ENCODE measurements around the gene LEFTY1.

The LEFTY1 gene

GRCh38 chr1:225847610-225848009 lies 41.3 kb downstream of the LEFTY1 start:
- DNase-seq (ENCODE audit: low read depth) = no peak
- no peak overlapping the region for H3K4me3 ChIP-seq (ENCODE audit: low read length)
- TF ChIP-seq, protein P1, sequence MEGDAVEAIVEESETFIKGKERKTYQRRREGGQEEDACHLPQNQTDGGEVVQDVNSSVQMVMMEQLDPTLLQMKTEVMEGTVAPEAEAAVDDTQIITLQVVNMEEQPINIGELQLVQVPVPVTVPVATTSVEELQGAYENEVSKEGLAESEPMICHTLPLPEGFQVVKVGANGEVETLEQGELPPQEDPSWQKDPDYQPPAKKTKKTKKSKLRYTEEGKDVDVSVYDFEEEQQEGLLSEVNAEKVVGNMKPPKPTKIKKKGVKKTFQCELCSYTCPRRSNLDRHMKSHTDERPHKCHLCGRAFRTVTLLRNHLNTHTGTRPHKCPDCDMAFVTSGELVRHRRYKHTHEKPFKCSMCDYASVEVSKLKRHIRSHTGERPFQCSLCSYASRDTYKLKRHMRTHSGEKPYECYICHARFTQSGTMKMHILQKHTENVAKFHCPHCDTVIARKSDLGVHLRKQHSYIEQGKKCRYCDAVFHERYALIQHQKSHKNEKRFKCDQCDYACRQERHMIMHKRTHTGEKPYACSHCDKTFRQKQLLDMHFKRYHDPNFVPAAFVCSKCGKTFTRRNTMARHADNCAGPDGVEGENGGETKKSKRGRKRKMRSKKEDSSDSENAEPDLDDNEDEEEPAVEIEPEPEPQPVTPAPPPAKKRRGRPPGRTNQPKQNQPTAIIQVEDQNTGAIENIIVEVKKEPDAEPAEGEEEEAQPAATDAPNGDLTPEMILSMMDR (conservative IDR thresholded peaks at IDR 0.05; ENCODE audit: low read length) = no peak

GRCh38 chr1:225846331-225847310 lies 42.3 kb downstream of the LEFTY1 start:
- H3K4me3 ChIP-seq (ENCODE audit: low read length) = no peak overlapping the region
- TF ChIP-seq, protein P1 (conservative IDR thresholded peaks at IDR 0.05; ENCODE audit: low read length) = no peak
- DNase-seq (ENCODE audit: low read depth) = no peak

DNA sequence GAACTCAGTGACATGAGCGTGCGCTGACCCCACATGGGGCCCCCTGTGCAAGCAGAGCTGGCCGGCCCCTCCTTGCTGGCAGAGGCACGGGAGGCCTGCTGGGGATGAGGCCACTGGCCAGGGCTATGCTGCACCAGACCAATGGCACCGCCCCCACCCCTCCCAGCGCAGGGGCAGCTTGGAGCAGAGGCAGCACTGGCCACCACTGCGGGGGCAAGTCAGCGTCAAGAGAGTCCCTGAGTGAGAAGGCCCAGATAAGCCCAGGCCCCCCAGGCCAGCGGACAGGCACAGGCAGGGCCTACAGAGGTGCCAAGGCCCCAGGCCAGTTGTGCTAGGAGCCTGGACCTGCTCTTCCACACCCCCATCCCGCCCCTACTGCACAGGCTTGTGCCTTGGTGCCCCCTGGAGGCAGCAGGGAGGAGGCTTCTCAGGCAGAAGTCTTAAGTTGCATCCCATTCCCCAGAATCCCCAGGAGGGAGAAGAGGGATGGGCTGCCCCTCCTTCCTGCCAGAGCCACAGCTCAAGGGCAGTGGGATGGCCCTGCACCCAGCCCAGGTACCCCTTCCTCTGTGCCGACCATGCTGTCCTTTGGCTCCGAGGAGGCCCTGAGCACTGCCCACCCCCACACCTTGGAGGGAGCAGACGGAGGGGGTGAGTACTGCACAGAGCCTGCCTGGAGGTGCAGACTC lies 43.2 kb downstream of the LEFTY1 start:
- peak; percentile 80 for DNase-seq (ENCODE audit: low read depth)
- TF ChIP-seq, protein P1 (conservative IDR thresholded peaks at IDR 0.05; ENCODE audit: low read length) = peak; percentile 81

DNA sequence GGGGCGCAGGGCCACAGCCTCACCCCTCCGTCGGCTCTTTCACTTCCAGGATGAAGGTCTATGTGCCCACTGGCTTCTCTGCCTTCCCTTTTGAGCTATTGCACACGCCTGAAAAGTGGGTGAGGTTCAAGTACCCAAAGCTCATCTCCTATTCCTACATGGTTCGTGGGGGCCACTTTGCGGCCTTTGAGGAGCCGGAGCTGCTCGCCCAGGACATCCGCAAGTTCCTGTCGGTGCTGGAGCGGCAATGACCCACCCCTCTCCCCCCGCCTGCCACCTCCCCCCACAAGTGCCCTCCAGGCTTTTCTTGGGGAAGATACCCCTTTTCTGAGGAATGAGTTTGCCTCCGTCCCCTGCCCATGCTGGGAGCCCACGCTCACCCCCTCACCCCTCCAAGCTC lies 43.8 kb downstream of the LEFTY1 start:
- TF ChIP-seq, protein P1 (conservative IDR thresholded peaks at IDR 0.05; ENCODE audit: low read length) = no peak
- no peak overlapping the region for H3K4me3 ChIP-seq (ENCODE audit: low read length)
- no peak for DNase-seq (ENCODE audit: low read depth)

More for the DNA sequence above, 43.2 kb downstream of the LEFTY1 start:
- no peak overlapping the region for H3K4me3 ChIP-seq (ENCODE audit: low read length)

GRCh38 chr1:225844236-225845061 lies 44.5 kb downstream of the LEFTY1 start:
- no peak for DNase-seq (ENCODE audit: low read depth)
- no peak overlapping the region for H3K4me3 ChIP-seq (ENCODE audit: low read length)
- TF ChIP-seq, protein P1 (conservative IDR thresholded peaks at IDR 0.05; ENCODE audit: low read length) = no peak

DNA sequence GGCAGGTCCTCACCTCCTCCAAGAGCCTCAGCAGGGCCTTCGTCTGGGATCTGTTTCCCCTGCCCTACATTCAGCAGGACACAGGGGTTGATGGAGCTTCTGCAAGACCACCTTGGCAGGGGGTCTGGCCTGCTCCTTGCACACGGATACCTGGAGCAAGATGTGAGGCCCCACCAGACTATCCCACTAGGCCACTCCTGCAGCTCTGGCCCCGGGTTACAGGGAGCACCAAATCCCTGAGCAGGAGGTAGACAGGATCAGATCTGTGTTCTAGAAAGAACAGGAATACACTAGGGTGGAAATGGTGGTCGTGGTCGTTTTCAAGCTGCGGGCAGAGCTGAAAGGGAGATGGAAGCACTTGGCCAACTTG lies 45.5 kb downstream of the LEFTY1 start:
- no peak for DNase-seq (ENCODE audit: low read depth)
- H3K4me3 ChIP-seq (ENCODE audit: low read length) = no peak overlapping the region
- TF ChIP-seq, protein P1 (conservative IDR thresholded peaks at IDR 0.05; ENCODE audit: low read length) = no peak
